ENCODE data around the gene PRAMEF10. TPM values are rescaled to one million over a fixed set of nuclear protein-coding genes. Genes with fewer than 3 reads are reported as not detected.

The PRAMEF10 gene, protein sequence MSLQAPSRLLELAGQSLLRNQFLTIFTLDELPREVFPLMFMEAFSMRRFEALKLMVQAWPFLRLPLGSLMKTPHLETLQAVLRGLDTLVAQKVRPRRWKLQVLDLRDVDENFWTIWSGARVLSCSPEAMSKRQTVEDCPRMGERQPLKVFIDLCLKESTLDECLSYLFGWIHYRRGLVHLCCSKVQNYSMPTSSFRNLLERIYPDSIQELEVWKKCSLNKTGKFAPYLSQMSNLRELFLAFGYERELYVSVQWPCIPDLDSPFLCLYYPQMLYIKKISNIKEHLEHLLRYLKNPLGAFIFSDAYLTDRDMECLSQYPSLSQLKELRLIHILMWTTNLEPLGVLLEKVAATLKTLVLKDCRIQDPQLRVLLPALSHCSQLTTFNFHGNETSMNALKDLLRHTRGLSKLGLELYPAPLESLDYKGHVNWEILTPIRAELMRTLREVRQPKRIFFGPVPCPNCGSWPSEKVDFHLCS
- not detected in 2 replicates for total RNA-seq

DNA sequence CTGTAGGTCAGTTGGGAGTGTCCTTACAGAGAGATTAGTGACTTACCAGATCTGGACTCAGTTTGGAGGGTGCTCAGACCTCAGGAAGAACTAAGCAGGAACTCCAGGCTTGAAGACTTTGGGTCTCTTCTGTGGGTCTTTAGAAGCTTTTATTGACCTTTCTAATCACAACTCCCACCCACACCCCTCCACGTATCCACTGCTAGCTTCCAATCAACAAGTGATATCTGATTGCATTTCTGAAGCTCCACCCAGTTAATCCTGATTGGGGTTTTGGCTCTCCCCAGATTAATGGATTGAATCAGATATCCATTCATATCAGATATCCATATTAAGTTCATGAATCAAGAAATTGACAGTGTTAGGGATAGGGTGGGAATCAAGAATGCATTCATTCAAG is at the start of gene PRAMEF10:
Gene PRAMEF10 (minus strand): TSS at position 101 of the 400 bp plus-strand sequence. CDS start 2,423 bp downstream, outside the sequence.

DNA sequence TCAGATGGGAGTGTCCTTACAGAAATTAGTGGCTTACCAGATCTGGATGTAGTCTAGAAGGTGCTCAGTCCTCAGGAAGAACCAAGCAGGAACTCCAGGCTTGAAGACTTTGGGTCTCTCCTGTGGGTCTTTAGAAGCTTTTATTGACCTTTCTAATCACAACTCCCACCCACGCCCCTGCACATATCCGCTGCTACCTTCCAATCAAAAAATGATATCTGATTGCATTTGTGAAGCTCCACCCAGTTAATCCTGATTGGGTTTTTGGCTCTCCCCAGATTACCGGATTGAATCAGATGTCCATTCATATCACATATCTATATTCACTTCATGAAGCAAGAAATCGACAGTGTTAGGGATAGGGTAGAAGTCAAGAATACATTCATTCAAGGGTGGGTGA is 49.4 kb upstream of the PRAMEF10 start, which contains the start of gene PRAMEF6:
Gene PRAMEF6 (minus strand): TSS at position 101 of the 400 bp plus-strand sequence. CDS start 5,062 bp downstream, outside the sequence.

DNA sequence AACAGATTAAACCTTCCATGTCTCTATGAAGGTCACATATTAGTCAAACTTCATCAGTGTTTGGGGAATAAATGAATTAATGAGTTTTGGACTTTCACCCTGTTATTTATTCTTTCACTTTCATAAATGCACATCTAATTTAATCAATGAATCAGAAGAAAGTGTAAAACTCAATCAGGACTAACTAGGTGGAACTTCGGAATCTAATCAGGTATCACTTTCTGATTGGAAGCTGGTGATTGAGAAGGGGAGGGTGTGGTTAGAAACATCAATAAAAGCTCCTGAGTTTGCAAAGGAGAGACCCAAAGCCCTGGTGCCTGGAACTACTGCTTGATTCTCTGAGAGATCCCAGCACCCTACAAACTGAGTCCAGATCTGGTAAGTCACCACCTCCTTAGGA is 18.2 kb upstream of the PRAMEF10 start, which contains the start of gene PRAMEF7:
Gene PRAMEF7 (plus strand): TSS at position 301 of the 400 bp plus-strand sequence. CDS start 1,083 bp downstream, outside the sequence.

DNA sequence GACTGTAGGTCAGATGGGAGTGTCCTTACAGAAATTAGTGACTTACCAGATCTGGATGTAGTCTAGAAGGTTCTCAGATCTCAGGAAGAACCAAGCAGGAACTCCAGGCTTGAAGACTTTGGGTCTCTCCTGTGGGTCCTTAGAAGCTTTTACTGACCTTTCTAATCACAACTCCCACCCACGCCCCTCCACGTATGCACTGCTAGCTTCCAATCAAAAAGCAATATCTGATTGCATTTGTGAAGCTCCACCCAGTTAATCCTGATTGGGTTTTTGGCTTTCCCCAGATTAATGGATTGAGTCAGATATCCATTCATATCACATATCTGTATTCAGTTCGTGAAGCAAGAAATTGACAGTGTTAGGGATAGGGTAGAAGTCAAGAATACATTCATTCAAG is 12.0 kb downstream of the PRAMEF10 start, which contains the start of gene PRAMEF4:
Gene PRAMEF4 (minus strand): TSS at position 101 of the 400 bp plus-strand sequence. CDS start 2,807 bp downstream, outside the sequence.

DNA sequence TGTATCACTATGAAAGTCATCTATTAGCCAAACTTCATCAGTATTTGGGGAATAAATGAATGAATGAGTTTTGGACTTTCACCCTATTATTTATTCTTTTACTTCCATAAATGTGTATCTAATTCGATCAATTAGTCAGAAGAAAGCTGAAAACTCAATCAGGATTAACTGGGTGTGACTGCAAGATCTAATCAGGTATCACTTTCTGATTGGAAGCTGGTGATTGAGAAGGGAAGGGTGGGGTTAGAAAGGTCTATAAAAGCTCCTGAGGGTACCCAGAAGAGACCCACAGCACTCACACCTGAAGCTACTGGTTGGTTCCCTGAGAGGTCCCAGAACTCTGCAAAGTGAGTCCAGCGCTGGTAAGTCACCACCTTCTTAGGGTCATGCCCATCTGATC is 41.3 kb downstream of the PRAMEF10 start, which contains the start of gene PRAMEF2:
Gene PRAMEF2 (plus strand): TSS at position 301 of the 400 bp plus-strand sequence. CDS start 1,924 bp downstream, outside the sequence.

DNA sequence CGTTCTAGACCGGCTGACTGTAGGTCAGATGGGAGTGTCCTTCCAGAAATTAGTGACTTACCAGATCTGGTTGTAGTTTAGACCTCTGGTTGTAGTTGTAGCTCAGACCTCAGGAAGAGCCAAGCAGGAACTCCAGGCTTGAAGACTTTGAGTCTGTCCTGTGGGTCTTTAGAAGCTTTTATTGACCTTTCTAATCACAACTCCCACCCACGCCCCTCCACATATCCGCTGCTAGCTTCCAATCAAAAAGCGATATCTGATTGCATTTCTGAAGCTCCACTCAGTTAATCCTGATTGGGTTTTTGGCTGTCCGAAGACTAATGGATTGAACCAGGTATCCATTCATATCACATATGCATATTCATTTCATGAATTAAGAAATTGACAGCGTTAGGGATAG is 49.5 kb downstream of the PRAMEF10 start, which contains the start of gene HNRNPCL1:
Gene HNRNPCL1 (minus strand): TSS at position 101 of the 400 bp plus-strand sequence. CDS start 431 bp downstream, outside the sequence.

Other genes starting within 250 kb of the PRAMEF10 start
- not detected in 2 replicates for gene AADACL3, start 182.2 kb downstream of the PRAMEF10 start, total RNA-seq
- under 0.01 TPM in 1 of 2 replicates, not detected in the other for gene CFAP107, start 152.1 kb downstream of the PRAMEF10 start, total RNA-seq
- gene PRAMEF12, start 124.5 kb downstream of the PRAMEF10 start, total RNA-seq, result not detected in 2 replicates
- gene PRAMEF1, start 106.9 kb downstream of the PRAMEF10 start, total RNA-seq, result under 0.01 TPM in 1 of 2 replicates, not detected in the other
- gene PRAMEF11, start 66.9 kb downstream of the PRAMEF10 start, total RNA-seq, result not detected in 2 replicates
- gene HNRNPCL1, start 49.5 kb downstream of the PRAMEF10 start, total RNA-seq, result not detected in 2 replicates
- gene PRAMEF2, start 41.2 kb downstream of the PRAMEF10 start, total RNA-seq, result not detected in 2 replicates
- not detected in 2 replicates for gene PRAMEF4, start 12.1 kb downstream of the PRAMEF10 start, total RNA-seq
- not detected in 2 replicates for gene PRAMEF7, start 18.3 kb upstream of the PRAMEF10 start, total RNA-seq
- not detected in 2 replicates for gene PRAMEF6, start 49.3 kb upstream of the PRAMEF10 start, total RNA-seq
- not detected in 2 replicates for gene PRAMEF27, start 158.3 kb upstream of the PRAMEF10 start, total RNA-seq
- gene HNRNPCL3, start 162.5 kb upstream of the PRAMEF10 start, total RNA-seq, result not detected in 2 replicates
- not detected in 2 replicates for gene PRAMEF25, start 172.5 kb upstream of the PRAMEF10 start, total RNA-seq
- gene HNRNPCL2, start 218.6 kb upstream of the PRAMEF10 start, total RNA-seq, result not detected in 2 replicates

Data from dermis lymphatic vessel endothelial cell (primary cell).